ENCODE results near the gene PYGO2.
A peak's percentile ranks its signal among the peaks of the same experiment; 100 is the strongest.
"Not testable (repeated sequence)": the region's sequence is repeated elsewhere in the genome, so short reads cannot be mapped to it uniquely, and the experiment has no call there.

The PYGO2 gene

GRCh38 chr1:154977762-154978161 is 16.2 kb upstream of the PYGO2 start:
- DNase-seq = not testable (repeated sequence)

GRCh38 chr1:154975409-154976059 is 14.0 kb upstream of the PYGO2 start:
- DNase-seq = peak; percentile 81

- peak; percentile 96 for DNase-seq
Measured at GRCh38 chr1:154974808-154975408, 13.3 kb upstream of the PYGO2 start.

- peak; percentile 94 for DNase-seq
Measured at GRCh38 chr1:154974102-154974807, 12.7 kb upstream of the PYGO2 start, which contains the start of gene CKS1B. Gene CKS1B (plus strand): TSS chr1:154974681. CDS start chr1:154974746, 65 bp downstream.

GRCh38 chr1:154973344-154974101 is 11.9 kb upstream of the PYGO2 start:
- DNase-seq = peak; percentile 98

GRCh38 chr1:154972517-154973343 is 11.1 kb upstream of the PYGO2 start:
- DNase-seq = no peak

- DNase-seq = no peak
Measured at GRCh38 chr1:154972213-154972516, 10.6 kb upstream of the PYGO2 start.

GRCh38 chr1:154971341-154971998 is 9.9 kb upstream of the PYGO2 start:
- DNase-seq = no peak

GRCh38 chr1:154970631-154971340 is 9.2 kb upstream of the PYGO2 start, which contains the start of gene SHC1:
Gene SHC1 (minus strand): TSS chr1:154970747. CDS start chr1:154970526, 221 bp downstream.
- DNase-seq = peak; percentile 71

- no peak for DNase-seq
Measured at GRCh38 chr1:154969860-154970452, 8.4 kb upstream of the PYGO2 start.

- DNase-seq = no peak
Measured at GRCh38 chr1:154969246-154969645, 7.7 kb upstream of the PYGO2 start.

- DNase-seq = no peak
Measured at GRCh38 chr1:154968731-154969130, 7.1 kb upstream of the PYGO2 start.

- no peak for DNase-seq
Measured at GRCh38 chr1:154967331-154967950, 5.9 kb upstream of the PYGO2 start.

GRCh38 chr1:154966111-154966510 is 4.5 kb upstream of the PYGO2 start:
- DNase-seq = no peak

GRCh38 chr1:154964359-154964758 is 2.8 kb upstream of the PYGO2 start:
- DNase-seq = no peak

- DNase-seq = no peak
Measured at GRCh38 chr1:154963643-154964042, 2.1 kb upstream of the PYGO2 start.

GRCh38 chr1:154962795-154963330 is 1.3 kb upstream of the PYGO2 start:
- DNase-seq = no peak

GRCh38 chr1:154962156-154962749 is 671 bp upstream of the PYGO2 start:
- DNase-seq = no peak

- no peak for DNase-seq
Measured at GRCh38 chr1:154960446-154961136, 991 bp downstream of the PYGO2 start.

Data from activated CD8-positive, alpha-beta memory T cell treated with anti-CD3 and anti-CD28 coated beads, Interleukin-2, amount 50 U/mL, for 48 hours (primary cell).